Caki2 (cell line): ENCODE data around the gene SERTAD3. TPM values are rescaled to one million over a fixed set of nuclear protein-coding genes. Genes with fewer than 3 reads are reported as not detected.
"Not testable (repeated sequence)": the region's sequence is repeated elsewhere in the genome, so short reads cannot be mapped to it uniquely, and the experiment has no call there.

Experiments used
- DNase-seq: peaks from one replicate; pipeline ENCODE4 v3.0.0-alpha.2; 2015; ENCODE audit warnings: low read depth
- in situ Hi-C: cut with HindIII; loops from 2 replicates; pipeline ENCODE4 v1.10.0; 2016; ENCODE audit warnings: low sequenced_read_pairs, low pct_unique_long_range_greater_than_20kb, mixed read lengths
- total RNA-seq: library from RNA; depleted of rRNA; stranded (reverse); fragments of >200 nt; shearing (Covaris generic); gene quantifications from 2 replicates; pipeline ENCODE4 v1.2.3, GENCODE V29; 2014; ENCODE audit warnings: low replicate concordance; rRNA removed

The SERTAD3 gene, protein sequence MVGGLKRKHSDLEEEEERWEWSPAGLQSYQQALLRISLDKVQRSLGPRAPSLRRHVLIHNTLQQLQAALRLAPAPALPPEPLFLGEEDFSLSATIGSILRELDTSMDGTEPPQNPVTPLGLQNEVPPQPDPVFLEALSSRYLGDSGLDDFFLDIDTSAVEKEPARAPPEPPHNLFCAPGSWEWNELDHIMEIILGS
- 68.2 and 68.5 TPM in 2 replicates for total RNA-seq

DNA sequence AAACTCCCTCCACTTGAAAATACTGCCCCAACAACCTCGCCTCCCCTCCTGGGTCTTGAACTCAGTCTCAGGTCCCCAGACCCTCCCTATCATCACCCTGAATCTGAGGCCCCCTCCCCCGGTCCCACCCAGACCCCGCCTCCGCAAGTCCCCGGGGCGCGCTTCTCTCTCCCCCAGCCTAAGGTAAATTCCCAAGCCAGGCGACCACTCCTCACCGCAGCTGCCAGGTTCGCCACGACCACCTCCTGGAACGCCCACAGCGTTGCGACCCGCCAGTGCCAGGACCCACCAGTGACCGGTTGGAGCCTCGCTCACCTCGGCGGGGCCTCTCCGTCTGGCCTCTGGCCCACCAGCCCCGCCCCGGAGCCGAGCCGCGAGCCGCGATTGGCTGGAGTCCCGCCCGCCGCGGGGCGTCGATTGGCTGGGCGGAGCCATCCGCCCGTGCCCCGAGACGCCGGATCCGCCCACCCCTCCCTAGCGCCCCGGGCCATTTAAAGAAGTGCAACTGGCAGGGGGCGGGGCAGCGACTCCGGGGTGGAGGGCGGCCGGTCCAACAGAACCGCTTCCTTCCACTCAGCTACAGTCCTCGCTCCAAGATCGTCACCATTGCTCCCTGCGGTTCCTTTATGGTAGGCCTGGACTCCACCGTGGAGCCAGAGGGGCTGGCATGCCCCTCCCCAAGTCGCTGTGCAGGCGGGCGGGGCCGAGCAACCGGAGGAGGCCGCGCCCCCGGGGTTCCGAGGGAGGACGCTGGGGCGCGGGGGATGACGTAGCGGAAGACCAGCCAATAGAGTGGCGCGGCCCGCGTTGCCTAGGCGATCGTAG lies at the start of gene SERTAD3:
SERTAD3 (minus strand) TSS at position 336 of the 825 bp plus-strand sequence. CDS start 2,255 bp downstream, outside the sequence.
- in situ Hi-C loops = no loop called here
- DNase-seq = peak; percentile 98

GRCh38 chr19:40493778-40494177 lies 49.6 kb upstream of the SERTAD3 start:
- no peak for DNase-seq
- in situ Hi-C loops = no loop called here

DNA sequence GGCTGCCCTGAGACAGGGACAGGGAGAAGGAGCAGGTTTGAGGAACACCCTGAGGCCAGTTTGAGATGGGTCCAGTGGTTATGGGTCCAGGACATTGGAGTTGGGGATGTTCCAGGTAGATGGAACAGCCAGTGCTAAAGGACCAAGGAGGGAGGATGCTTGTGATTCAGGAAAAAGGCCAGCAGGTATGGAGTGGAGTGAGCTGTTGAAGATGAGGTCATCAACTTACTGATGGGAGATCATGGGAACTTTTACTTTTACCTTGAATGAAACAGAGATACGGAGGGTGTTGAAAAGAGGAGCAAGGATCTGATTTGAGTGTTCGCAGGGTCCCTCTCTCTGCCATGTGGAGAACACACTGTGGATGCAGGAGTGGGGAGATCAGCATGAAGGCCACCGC lies 48.1 kb upstream of the SERTAD3 start:
- in situ Hi-C loops = no loop called here

GRCh38 chr19:40489882-40490230 lies 45.7 kb upstream of the SERTAD3 start:
- in situ Hi-C loops = no loop called here
- no peak for DNase-seq

More for the DNA sequence above, 48.1 kb upstream of the SERTAD3 start:
- no peak for DNase-seq

GRCh38 chr19:40486017-40486416 lies 41.9 kb upstream of the SERTAD3 start:
- DNase-seq = no peak
- in situ Hi-C loops = no loop called here

DNA sequence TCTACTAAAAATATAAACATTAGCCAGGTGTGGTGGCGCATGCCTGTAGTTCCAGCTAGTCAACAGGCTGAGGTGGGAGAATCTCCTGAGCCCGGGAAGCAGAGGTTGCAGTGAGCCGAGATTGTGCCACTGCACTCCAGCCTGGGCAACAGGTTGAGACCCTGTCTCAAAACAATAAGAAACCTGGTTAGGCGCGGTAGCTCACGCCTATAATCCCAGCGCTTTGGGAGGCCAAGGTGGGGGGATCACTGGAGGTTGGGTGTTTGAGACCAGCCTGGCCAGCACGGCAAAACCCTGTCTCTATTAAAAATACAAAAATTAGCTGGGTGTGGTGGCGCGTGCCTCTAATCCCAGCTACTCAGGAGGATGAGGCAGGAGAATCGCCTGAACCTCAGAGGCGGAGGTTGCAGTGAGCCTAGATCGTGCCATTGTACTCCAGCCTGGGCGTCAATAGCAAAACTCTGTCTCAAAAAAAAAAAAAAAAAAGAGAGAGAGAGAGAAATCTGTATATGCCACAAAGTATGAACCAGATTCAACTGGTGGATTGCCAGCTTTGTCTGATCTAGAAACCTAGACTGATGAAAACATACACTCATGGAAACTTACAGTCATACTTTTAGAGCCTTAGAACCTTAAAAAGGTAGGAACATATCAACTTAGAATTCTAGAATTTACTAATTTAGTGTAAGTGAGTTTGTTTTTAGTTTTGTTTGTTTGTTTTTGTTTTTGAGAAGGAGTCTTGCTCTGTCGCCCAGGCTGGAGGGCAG lies 31.9 kb upstream of the SERTAD3 start:
- in situ Hi-C loops, DNase-seq: not testable (repeated sequence)

DNA sequence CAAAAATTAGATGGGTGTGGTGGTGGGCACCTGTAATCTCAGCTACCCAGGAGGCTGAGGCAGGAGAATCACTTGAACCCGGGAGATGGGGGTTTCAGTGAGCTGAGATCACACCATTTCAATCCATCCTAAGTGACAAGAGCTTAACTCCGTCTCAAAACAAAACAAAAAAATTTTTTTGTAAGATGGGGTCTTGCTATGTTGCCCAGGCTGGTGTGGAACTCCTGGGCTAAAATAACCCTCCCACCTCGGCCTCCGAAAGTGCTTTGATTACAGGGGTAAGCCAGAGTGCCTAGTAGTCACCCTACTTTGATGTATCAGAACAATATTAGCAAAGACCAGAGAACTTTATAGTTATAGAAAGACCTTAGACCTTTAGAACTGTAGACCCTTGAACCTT lies 30.6 kb upstream of the SERTAD3 start:
- in situ Hi-C loops = no loop called here
- no peak for DNase-seq

- no peak for DNase-seq
- in situ Hi-C loops = no loop called here
Measured at GRCh38 chr19:40472516-40472915, 28.4 kb upstream of the SERTAD3 start.

DNA sequence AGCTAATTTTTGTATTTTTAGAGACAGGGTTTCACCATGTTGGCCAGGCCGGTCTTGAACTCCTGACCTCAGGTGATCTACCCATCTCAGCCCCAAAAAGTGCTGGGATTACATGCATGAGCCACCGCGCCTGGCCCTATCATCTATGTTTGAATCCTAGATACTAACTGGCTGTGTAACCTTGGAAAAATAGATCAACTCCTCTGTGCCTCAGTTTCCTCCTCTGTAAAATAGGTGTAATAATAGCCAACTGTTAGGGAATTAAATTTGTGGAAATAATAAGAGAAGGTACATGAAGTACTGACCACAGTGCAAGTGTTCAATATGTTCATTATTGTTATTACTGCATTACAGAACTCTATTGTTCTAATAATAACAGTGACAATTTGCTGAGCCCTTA lies 27.0 kb upstream of the SERTAD3 start:
- DNase-seq = no peak
- in situ Hi-C loops = no loop called here

GRCh38 chr19:40469011-40469410 lies 24.9 kb upstream of the SERTAD3 start:
- in situ Hi-C loops = no loop called here
- DNase-seq = no peak

DNA sequence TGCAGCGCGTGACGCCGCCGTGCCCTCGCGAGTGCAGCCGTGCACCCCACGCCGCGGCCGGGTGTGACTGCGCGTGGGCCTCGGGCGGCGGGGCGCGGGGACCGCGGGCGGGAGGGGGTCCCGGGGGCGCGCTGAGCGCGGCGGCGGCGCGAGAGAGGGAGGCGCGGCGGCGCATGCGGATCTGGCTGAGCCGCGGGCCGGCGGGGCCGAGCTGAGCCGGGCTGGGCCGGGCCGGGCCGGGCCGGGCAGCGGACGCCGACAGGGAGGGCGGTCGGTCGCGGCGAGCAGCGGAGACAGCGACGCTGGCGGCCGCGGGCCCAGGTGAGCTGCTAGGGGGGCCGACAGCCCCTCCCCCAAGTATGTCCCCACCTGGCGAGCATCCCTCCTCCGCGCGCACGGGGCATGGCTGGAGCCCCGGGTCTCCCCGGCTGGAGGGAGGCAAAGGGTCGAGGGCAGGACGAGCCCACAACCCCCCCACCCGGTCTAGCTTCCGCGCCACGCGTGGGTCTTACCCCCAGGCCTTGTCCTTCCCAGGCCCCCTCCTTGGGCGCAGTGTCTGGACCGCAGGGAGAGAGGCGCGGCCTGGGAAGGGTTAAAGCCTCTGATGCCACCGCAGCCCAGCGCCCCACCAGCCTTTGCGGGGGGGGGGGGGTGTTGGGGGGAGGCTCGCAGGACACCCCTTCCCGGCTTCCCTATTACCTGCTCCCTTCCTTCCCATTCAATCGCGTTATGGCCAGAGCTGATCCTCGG lies 23.0 kb upstream of the SERTAD3 start, which contains the start of gene SPTBN4:
SPTBN4 (plus strand) TSS at position 17 of the 750 bp plus-strand sequence. CDS start 5,621 bp downstream, outside the sequence.
- in situ Hi-C loops = no loop called here
- DNase-seq = no peak

- in situ Hi-C loops = no loop called here
- no peak for DNase-seq
Measured at GRCh38 chr19:40466219-40466984, 22.3 kb upstream of the SERTAD3 start.

DNA sequence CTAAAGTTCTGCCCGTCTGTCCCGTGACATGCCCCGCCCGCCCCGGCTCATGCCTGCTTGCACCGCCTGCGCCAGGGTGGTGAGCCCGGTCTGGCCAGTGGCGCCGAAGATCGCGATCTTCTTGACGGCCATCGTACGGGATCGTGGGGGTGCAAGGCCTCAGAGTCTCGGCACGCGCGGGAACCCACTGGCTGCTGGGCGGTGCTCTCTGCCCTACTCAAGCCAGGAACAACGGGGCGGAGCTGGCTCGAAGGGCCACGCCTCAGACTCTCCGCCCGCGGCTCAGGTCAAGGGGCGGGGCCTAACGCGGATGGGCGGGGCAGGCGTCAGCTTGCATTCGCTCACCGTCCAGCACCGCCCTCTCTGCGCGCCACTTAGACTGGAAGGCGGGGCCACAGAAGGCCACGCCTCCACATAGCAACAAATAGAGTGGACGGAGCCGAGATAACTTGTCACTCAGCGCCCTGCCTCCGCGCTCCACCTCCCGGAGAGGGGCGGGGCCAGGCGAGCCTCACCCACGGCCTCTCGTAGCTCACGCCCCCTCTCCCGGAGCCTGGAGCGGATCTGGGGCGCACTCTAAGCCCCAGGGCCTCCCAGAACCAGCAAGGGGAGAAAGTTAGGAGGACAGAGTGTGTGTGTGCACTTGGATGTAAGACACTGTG lies 21.6 kb upstream of the SERTAD3 start, which contains the start of gene BLVRB:
BLVRB (minus strand) TSS at position 189 of the 662 bp plus-strand sequence; CDS start at position 132, 57 bp downstream.
- in situ Hi-C loops = no loop called here
- peak; percentile 100 for DNase-seq

GRCh38 chr19:40465025-40465556 lies 21.0 kb upstream of the SERTAD3 start:
- in situ Hi-C loops = no loop called here
- no peak for DNase-seq

GRCh38 chr19:40464059-40465024 lies 20.2 kb upstream of the SERTAD3 start:
- in situ Hi-C loops = no loop called here
- DNase-seq = peak; percentile 92
